B cell (primary cell): ENCODE measurements around the gene NEK11. TPM values are rescaled to one million over a fixed set of nuclear protein-coding genes. Genes with fewer than 3 reads are reported as not detected.

Source experiments
- ATAC-seq: fragments of 200-7000 bp; cut with Tn5 transposase; one replicate; pipeline ENCODE4 v1.10.0; 2021; ENCODE audit warnings: low read depth, mild to moderate bottlenecking, moderate number of reproducible peaks, moderate library complexity
- CTCF ChIA-PET: fragments of 350-600 bp; sonication (Branson Sonifier 250); formaldehyde crosslinking; loops from one replicate; lab custom pipeline; 2021; ENCODE audit warnings: antibody characterized with exemption, inconsistent platforms; lab: Charles Lee
- POLR2A ChIA-PET: fragments of 350-600 bp; sonication (Branson Sonifier 250); formaldehyde crosslinking; loops from one replicate; lab custom pipeline; 2021; ENCODE audit warnings: antibody characterized with exemption; lab: Charles Lee
- DNase-seq: peaks from one replicate; pipeline ENCODE4 v3.0.0; 2013
- H2AFZ ChIP-seq: 2 replicates; pipeline ENCODE4 v1.6.1; 2012; ENCODE audit warnings: mild to moderate bottlenecking, low read depth, low read length; ENCODE audit not compliant: insufficient read depth, poor library complexity, severe bottlenecking
- H3K27ac ChIP-seq, 2 donors: 1 replicate in 1 of 2; 2 replicates in 1 of 2; pipeline ENCODE4 v1.5.1; 2012 to 2013; ENCODE audit warnings: low read length in 2 of 2, mild to moderate bottlenecking in 2 of 2, moderate library complexity in 1 of 2
- H3K27me3 ChIP-seq, 4 experiments: fragments of 200-600 bp in 1 of 4; sonication (generic) in 1 of 4; replicated peaks in 1 of 4; 1 replicate in 2 of 4; 2 replicates in 2 of 4; pipeline versions ENCODE4 v1.6.1 to v1.7.0; 2013 to 2016; ENCODE audit warnings: low read length in 3 of 4, mild to moderate bottlenecking in 2 of 4, mixed read lengths in 1 of 4, moderate library complexity in 1 of 4; ENCODE audit not compliant: insufficient read depth in 4 of 4, control insufficient read depth in 3 of 4; ENCODE audit errors: control extremely low read depth in 1 of 4
- H3K36me3 ChIP-seq, 2 experiments: replicated peaks in 1 of 2; 1 replicate in 1 of 2; 2 replicates in 1 of 2; pipeline versions ENCODE4 v1.6.1 to v1.7.1; 2013; ENCODE audit warnings: low read length in 1 of 2; ENCODE audit not compliant: insufficient read depth in 2 of 2, control insufficient read depth in 1 of 2; ENCODE audit errors: control extremely low read depth in 1 of 2, extremely low read depth in 1 of 2
- H3K4me1 ChIP-seq, 2 donors: fragments of 200-600 bp in 1 of 2; sonication (generic) in 1 of 2; 1 replicate in 1 of 2; 2 replicates in 1 of 2; pipeline versions ENCODE4 v1.5.1 to v1.6.1; 2013 to 2017; ENCODE audit warnings: low read length in 2 of 2; ENCODE audit not compliant: control insufficient read depth in 2 of 2, insufficient read depth in 2 of 2
- H3K4me2 ChIP-seq: replicated peaks from 2 replicates; pipeline ENCODE3; 2012; ENCODE audit warnings: mild to moderate bottlenecking, low read depth, low read length; ENCODE audit not compliant: poor library complexity, severe bottlenecking
- H3K4me3 ChIP-seq, 5 experiments: fragments of 200-600 bp in 1 of 5; sonication (generic) in 1 of 5; 1 replicate in 3 of 5; 2 replicates in 2 of 5; pipeline versions ENCODE4 v1.5.1 to v1.7.0; 2011 to 2016; ENCODE audit warnings: low read length in 4 of 5, mild to moderate bottlenecking in 4 of 5, low read depth in 2 of 5, control low read depth in 1 of 5, moderate library complexity in 1 of 5; ENCODE audit not compliant: insufficient read depth in 1 of 5; ENCODE audit errors: control extremely low read depth in 1 of 5, extremely low read depth in 1 of 5
- H3K79me2 ChIP-seq: fragments of 200-600 bp; sonication (generic); one replicate; pipeline ENCODE4 v1.6.0; 2016; ENCODE audit warnings: low read length; ENCODE audit not compliant: control insufficient read depth, insufficient read depth
- H3K9ac ChIP-seq: fragments of 200-600 bp; sonication (generic); 2 replicates; pipeline ENCODE4 v1.6.1; 2017; ENCODE audit warnings: mild to moderate bottlenecking, low read length, moderate library complexity
- H3K9me3 ChIP-seq, 3 donors: one replicate each; pipeline versions ENCODE4 v1.6.1 to v1.7.1; 2013; ENCODE audit warnings: low read length in 2 of 3; ENCODE audit not compliant: control insufficient read depth in 2 of 3, insufficient read depth in 1 of 3; ENCODE audit errors: control extremely low read depth in 1 of 3
- H4K20me1 ChIP-seq: 2 replicates; pipeline ENCODE4 v1.6.0; 2012; ENCODE audit warnings: mild to moderate bottlenecking, low read length; ENCODE audit not compliant: insufficient read depth, control insufficient read depth, poor library complexity, severe bottlenecking
- H3K27ac Mint-ChIP-seq: one replicate; pipeline ENCODE4 v1.8.0; 2021; ENCODE audit warnings: mixed read lengths
- H3K27me3 Mint-ChIP-seq: one replicate; pipeline ENCODE4 v1.8.0; 2021; ENCODE audit warnings: mixed read lengths
- H3K4me1 Mint-ChIP-seq: one replicate; pipeline ENCODE4 v1.8.0; 2021; ENCODE audit warnings: mixed read lengths
- H3K4me3 Mint-ChIP-seq: one replicate; pipeline ENCODE4 v1.8.0; 2021; ENCODE audit warnings: mixed read lengths
- H3K9me3 Mint-ChIP-seq: one replicate; pipeline ENCODE4 v1.8.0; 2022; ENCODE audit warnings: mixed read lengths; ENCODE audit not compliant: insufficient read depth
- EZH2 ChIP-seq: IDR thresholded peaks from 2 replicates; pipeline ENCODE4 v1.6.1; 2012; ENCODE audit warnings: borderline replicate concordance, low read depth, mild to moderate bottlenecking, moderate library complexity, low read length; ENCODE audit not compliant: insufficient read depth, poor library complexity, severe bottlenecking
- WGBS: methylation state at CpG from one replicate; pipeline ENCODE4 v1.1.5; 2013; ENCODE audit warnings: missing lambda C conversion rate; ENCODE audit not compliant: insufficient coverage; 5-methylcytosine and 5-hydroxymethylcytosine counted together
- intact Hi-C: fragments of 100-400 bp; cut with micrococcal nuclease; formaldehyde crosslinking; loops from one replicate; pipeline ENCODE4 v1.10.0; 2022
- polyA plus RNA-seq: library from polyadenylated mRNA; depleted of rRNA; stranded (reverse); fragments of >200 nt; gene quantifications from 2 replicates; pipeline ENCODE4 v1.2.3, GENCODE V29; 2012
- total RNA-seq, 2 donors: library from RNA; stranded (reverse); fragments of 120-200 nt in 1 of 2; gene quantifications; 1 replicate in 1 of 2; 2 replicates in 1 of 2; pipeline versions ENCODE4 v1.2.3 to v1.2.4, GENCODE V29; 2013 to 2022
- TF ChIP-seq, protein P1 (sequence below): fragments of 200-600 bp; IDR thresholded peaks from one replicate; pipeline ENCODE4 v1.8.0; 2022; ENCODE audit warnings: antibody characterized with exemption, mild to moderate bottlenecking

NEK11 gene
- total and polyA plus RNA-seq, 2 donors (not counting 1 experiment from before 2014, with no cell fraction given), result 1.00 to 7.7 TPM

DNA sequence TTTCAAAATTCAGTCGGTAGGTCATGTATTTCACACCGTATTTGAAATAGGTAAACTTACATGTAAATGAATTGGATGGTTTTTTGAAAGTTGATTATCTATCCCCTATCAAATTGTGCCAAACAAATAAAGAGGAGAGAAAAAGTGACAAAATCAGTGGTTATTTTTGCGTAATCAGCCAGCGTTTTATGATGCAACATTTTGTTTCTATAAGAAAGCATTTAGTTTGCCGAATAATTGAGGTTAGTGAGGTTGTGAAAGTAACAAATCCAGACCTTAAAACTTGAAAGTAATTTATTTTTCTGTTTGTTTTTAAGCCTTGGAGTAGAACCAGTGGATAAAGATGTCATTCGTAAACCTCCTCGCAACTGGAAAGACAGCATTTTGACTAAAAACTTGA, 29.4 kb upstream of the NEK11 start:
- intact Hi-C loops, result no loop called here
- Histone ChIP-seq H3K27me3 (no peaks in the 10 kb centered on the region), H4K20me1 (no peaks in the 10 kb centered on the region), H2AFZ (no peak overlapping the region), H3K9ac (no peak overlapping the region), H3K79me2 (no peaks in the 10 kb centered on the region), H3K4me2 (no peak overlapping the region), H3K4me3 (no peak overlapping the region), H3K27ac (no peak overlapping the region), H3K9me3 (no peaks in the 10 kb centered on the region), H3K36me3 (peaks cover 4 to 27% of the 10 kb centered on the region in 2 experiments), H3K4me1 (no peaks in the 10 kb centered on the region)
- CTCF ChIA-PET, result no interaction called here
- ATAC-seq (no peak), DNase-seq (no peak)
- TF ChIP-seq, protein P1, sequence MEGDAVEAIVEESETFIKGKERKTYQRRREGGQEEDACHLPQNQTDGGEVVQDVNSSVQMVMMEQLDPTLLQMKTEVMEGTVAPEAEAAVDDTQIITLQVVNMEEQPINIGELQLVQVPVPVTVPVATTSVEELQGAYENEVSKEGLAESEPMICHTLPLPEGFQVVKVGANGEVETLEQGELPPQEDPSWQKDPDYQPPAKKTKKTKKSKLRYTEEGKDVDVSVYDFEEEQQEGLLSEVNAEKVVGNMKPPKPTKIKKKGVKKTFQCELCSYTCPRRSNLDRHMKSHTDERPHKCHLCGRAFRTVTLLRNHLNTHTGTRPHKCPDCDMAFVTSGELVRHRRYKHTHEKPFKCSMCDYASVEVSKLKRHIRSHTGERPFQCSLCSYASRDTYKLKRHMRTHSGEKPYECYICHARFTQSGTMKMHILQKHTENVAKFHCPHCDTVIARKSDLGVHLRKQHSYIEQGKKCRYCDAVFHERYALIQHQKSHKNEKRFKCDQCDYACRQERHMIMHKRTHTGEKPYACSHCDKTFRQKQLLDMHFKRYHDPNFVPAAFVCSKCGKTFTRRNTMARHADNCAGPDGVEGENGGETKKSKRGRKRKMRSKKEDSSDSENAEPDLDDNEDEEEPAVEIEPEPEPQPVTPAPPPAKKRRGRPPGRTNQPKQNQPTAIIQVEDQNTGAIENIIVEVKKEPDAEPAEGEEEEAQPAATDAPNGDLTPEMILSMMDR, result no peak
- no peak for TF ChIP-seq EZH2
- Mint-ChIP-seq H3K4me3 (no peak overlapping the region), H3K27me3 (no peaks in the 10 kb centered on the region), H3K27ac (no peak overlapping the region), H3K9me3 (no peaks in the 10 kb centered on the region), H3K4me1 (no peaks in the 10 kb centered on the region)
- WGBS, result 100% methylated on average over 2 of the region's 7 CpGs
- POLR2A ChIA-PET, result no interaction called here

DNA sequence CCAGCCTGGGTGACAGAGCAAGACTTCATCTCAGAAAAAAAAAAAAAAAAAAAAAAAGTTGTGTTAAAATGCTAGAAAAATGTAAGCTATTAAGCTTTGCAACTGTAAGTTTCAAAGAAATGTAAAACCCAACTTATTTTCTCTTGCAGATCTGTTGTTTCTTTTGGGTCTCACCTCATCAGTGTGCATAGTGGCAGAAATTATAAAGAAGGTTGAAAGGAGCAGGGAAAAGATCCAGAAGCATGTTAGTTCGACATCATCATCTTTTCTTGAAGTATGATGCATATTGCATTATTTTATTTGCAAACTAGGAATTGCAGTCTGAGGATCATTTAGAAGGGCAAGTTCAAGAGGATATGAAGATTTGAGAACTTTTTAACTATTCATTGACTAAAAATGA, 25.6 kb upstream of the NEK11 start:
- Mint-ChIP-seq H3K4me1 (no peaks in the 10 kb centered on the region), H3K27ac (no peak overlapping the region), H3K27me3 (no peaks in the 10 kb centered on the region), H3K9me3 (no peaks in the 10 kb centered on the region), H3K4me3 (no peak overlapping the region)
- Histone ChIP-seq H3K4me3 (no peak overlapping the region), H3K4me2 (no peak overlapping the region), H3K27me3 (no peaks in the 10 kb centered on the region), H3K36me3 (peaks cover 10 to 18% of the 10 kb centered on the region in 2 experiments), H3K9me3 (no peaks in the 10 kb centered on the region), H4K20me1 (no peaks in the 10 kb centered on the region), H3K79me2 (no peaks in the 10 kb centered on the region), H3K27ac (no peak overlapping the region), H3K4me1 (no peaks in the 10 kb centered on the region), H3K9ac (no peak overlapping the region), H2AFZ (no peak overlapping the region)
- ATAC-seq (no peak), DNase-seq (no peak)
- WGBS, result no CpG with 5 or more reads among the region's 1 CpG
- CTCF ChIA-PET, result no interaction called here
- intact Hi-C loops, result no loop called here
- TF ChIP-seq EZH2, result no peak
- TF ChIP-seq, protein P1, result no peak
- POLR2A ChIA-PET, result no interaction called here
